Measurements from ENCODE around the gene NCBP3. TPM values are rescaled to one million over a fixed set of nuclear protein-coding genes. Genes with fewer than 3 reads are reported as not detected.
A peak's percentile ranks its signal among the peaks of the same experiment; 100 is the strongest.

NCBP3 gene
- total and polyA plus RNA-seq, 2 of the 4 experiments (the other 2 are of a cell fraction) = 10.8 to 13.5 TPM

GRCh38 chr17:3843935-3844516 lies 2.0 kb downstream of the NCBP3 start:
- ATAC-seq (ENCODE audit: low read depth) (no peak), DNase-seq (no peak)
- H2AK9ac ChIP-seq (replicated peaks; ENCODE audit: low read depth, low read length, poor library complexity) = no peak overlapping the region
- no peak overlapping the region for H2AK5ac ChIP-seq (ENCODE audit: low read depth, low read length)
- H2AFZ ChIP-seq (replicated peaks; ENCODE audit: low read length, poor library complexity) = no peak overlapping the region
- no peaks in the 10 kb centered on the region for H3K27me3 ChIP-seq (ENCODE audit: control insufficient read depth, insufficient read depth, low read length)
- H3K4me1 ChIP-seq (ENCODE audit: control insufficient read depth, insufficient read depth, low read length) = peaks cover 3% of the 10 kb centered on the region
- H3K36me3 ChIP-seq (ENCODE audit: control insufficient read depth, insufficient read depth, low read length) = peaks cover 22% of the 10 kb centered on the region
- peaks cover 9% of the 10 kb centered on the region; the same call in 1 of the 2 replicates for H3K9me1 ChIP-seq (ENCODE audit: insufficient read depth, low read length)
- CTCF ChIA-PET = no interaction called here
- no peak overlapping the region for H3K4me3 ChIP-seq (ENCODE audit: insufficient read depth, low read depth, low read length)
- H3K14ac ChIP-seq (replicated peaks; ENCODE audit: low read depth, low read length) = no peak overlapping the region
- no peak overlapping the region for H3K18ac ChIP-seq (ENCODE audit: low read depth, low read length)
- peaks cover 13% of the 10 kb centered on the region; the same call in 1 of the 2 replicates for H4K20me1 ChIP-seq (ENCODE audit: insufficient read depth, low read length)
- H2BK15ac ChIP-seq (ENCODE audit: low read depth, low read length) = no peak overlapping the region
- no peak overlapping the region for H3K4me2 ChIP-seq (ENCODE audit: low read depth, low read length)
- dilution Hi-C loops (cut with HindIII; ENCODE audit: low sequenced_read_pairs, unreplicated experiment) (no loop called here), in situ Hi-C loops (cut with MboI; ENCODE audit: low sequenced_read_pairs) (no loop called here), intact Hi-C loops (cut with micrococcal nuclease) (no loop called here)
- H2BK20ac ChIP-seq (ENCODE audit: low read depth, low read length) = no peak overlapping the region
- TF ChIP-seq RCOR1 (IDR thresholded peaks at IDR 0.05; ENCODE audit: insufficient replicate concordance, low read length) (no peak), ELK1 (IDR thresholded peaks at IDR 0.05; ENCODE audit: borderline replicate concordance, low read depth, low read length) (no peak), POLR2A (IDR thresholded peaks at IDR 0.05; ENCODE audit: low read depth, low read length) (no peak), NFE2L2 (IDR thresholded peaks at IDR 0.05; ENCODE audit: low read depth, low read length) (no peak), CHD1 (IDR thresholded peaks at IDR 0.05; ENCODE audit: low read depth, low read length) (no peak), FOS (IDR thresholded peaks at IDR 0.05; ENCODE audit: low read depth, low read length) (no peak), USF2 (IDR thresholded peaks at IDR 0.05; ENCODE audit: low read depth, low read length) (no peak), SMC3 (IDR thresholded peaks at IDR 0.05; ENCODE audit: low read depth, low read length) (peak; percentile 38), RAD21 (IDR thresholded peaks at IDR 0.05; ENCODE audit: low read length) (peak; percentile 30), MAZ (IDR thresholded peaks at IDR 0.05; ENCODE audit: borderline replicate concordance, low read depth, low read length) (no peak), CTCF (conservative IDR thresholded peaks at IDR 0.05; ENCODE audit: low read depth, low read length) (peak; percentile 48)
- no peak overlapping the region for H3K4ac ChIP-seq (ENCODE audit: low read depth, low read length)
- no peak overlapping the region for H4K8ac ChIP-seq (ENCODE audit: low read depth in 2 of 2, low read length in 2 of 2)
- POLR2A ChIA-PET (ENCODE audit: unreplicated experiment) = no interaction called here
- H4K5ac ChIP-seq (ENCODE audit: low read depth, low read length) = no peak overlapping the region
- no peak overlapping the region for H2BK120ac ChIP-seq (ENCODE audit: low read depth, low read length)
- no peak overlapping the region for H3K23ac ChIP-seq (ENCODE audit: low read depth, low read length)
- no peak overlapping the region for H2BK5ac ChIP-seq (ENCODE audit: low read depth, low read length, poor library complexity, severe bottlenecking)
- H3K56ac ChIP-seq (ENCODE audit: extremely low read depth, insufficient read depth, low read length) = no peak overlapping the region
- H3K9ac ChIP-seq (ENCODE audit: low read depth, low read length) = no peak overlapping the region
- no peak overlapping the region for H3K27ac ChIP-seq (ENCODE audit: insufficient read depth, low read length)
- BruUV-seq (replicated peaks) = no TSS peak
- H3K79me1 ChIP-seq (ENCODE audit: low read depth in 1 of 2, low read length in 2 of 2) = peaks cover 26 to 45% of the 10 kb centered on the region in 2 experiments
- no peaks in the 10 kb centered on the region for H3K9me3 ChIP-seq (ENCODE audit: control insufficient read depth, insufficient read depth, low read length)
- no peak overlapping the region for H4K91ac ChIP-seq (ENCODE audit: insufficient read depth, low read depth, low read length)
- WGBS, 2 experiments (ENCODE audit: extremely low coverage in 2 of 2, insufficient read length in 1 of 2) = 60% methylated on average over 1 of the region's 3 CpGs; no CpG with 5 or more reads in 1 of the 2 experiments

Measured in IMR-90 (cell line).